K562 (cell line): ENCODE results near the gene TMCC2. TPM values are rescaled to one million over a fixed set of nuclear protein-coding genes. Genes with fewer than 3 reads are reported as not detected.

Experiments used
- ASH1L ChIP-seq: fragments of 450-650 bp; IDR thresholded peaks from 2 replicates; pipeline ENCODE4 v1.6.1; 2018; ENCODE audit warnings: borderline replicate concordance, mild to moderate bottlenecking, low read depth; ENCODE audit not compliant: partially characterized antibody
- CREBBP ChIP-seq: IDR thresholded peaks from one replicate; pipeline ENCODE4 v1.6.1; 2012; ENCODE audit warnings: low read depth, mild to moderate bottlenecking, control low read depth, inconsistent platforms, low read length
- E2F3 ChIP-seq: fragments of 250-450 bp; sonication (Bioruptor Pico); IDR thresholded peaks from 2 replicates; pipeline ENCODE4 v1.4.0; 2020; ENCODE audit warnings: mild to moderate bottlenecking
- IFI16 ChIP-seq: fragments of 250-450 bp; sonication (Bioruptor Pico); IDR thresholded peaks from 2 replicates; pipeline ENCODE4 v2.1.2; 2022; ENCODE audit warnings: mild to moderate bottlenecking, inconsistent platforms
- JUNB ChIP-seq: fragments of 450-650 bp; formaldehyde crosslinking; conservative IDR thresholded peaks from 2 replicates; pipeline ENCODE4 v1.4.0; 2020; ENCODE audit warnings: mild to moderate bottlenecking
- PTBP1 ChIP-seq: fragments of 200-400 bp; formaldehyde crosslinking; IDR thresholded peaks from 2 replicates; pipeline ENCODE4 v1.6.1; 2017; ENCODE audit warnings: low read depth, low read length
- PYGO2 ChIP-seq: fragments of 450-650 bp; IDR thresholded peaks from 2 replicates; pipeline ENCODE4 v1.6.1; 2016; ENCODE audit warnings: mild to moderate bottlenecking, missing genetic modification characterization, moderate library complexity, missing compliant biosample characterization
- RBM15 ChIP-seq: fragments of 200-400 bp; formaldehyde crosslinking; IDR thresholded peaks from 2 replicates; pipeline ENCODE4 v1.6.1; 2018; ENCODE audit warnings: mild to moderate bottlenecking, low read length, moderate library complexity; ENCODE audit not compliant: insufficient read depth
- SAP30 ChIP-seq: fragments of 200-600 bp; sonication (generic); IDR thresholded peaks from 2 replicates; pipeline ENCODE4 v1.6.1; 2012; ENCODE audit warnings: borderline replicate concordance, low read depth, mild to moderate bottlenecking, moderate library complexity, low read length, control low read depth, inconsistent platforms; ENCODE audit not compliant: insufficient read depth, poor library complexity, severe bottlenecking
- TAF1 ChIP-seq: IDR thresholded peaks from 2 replicates; pipeline ENCODE4 v1.6.1; 2011; ENCODE audit warnings: mild to moderate bottlenecking, low read length, moderate library complexity; ENCODE audit not compliant: insufficient read depth, control insufficient read depth, severe bottlenecking; ENCODE audit errors: extremely low read depth
- TRIM28 ChIP-seq: fragments of 450-650 bp; IDR thresholded peaks from 2 replicates; pipeline ENCODE4 v1.6.1; 2017
- XRCC3 ChIP-seq: fragments of 450-650 bp; IDR thresholded peaks from 2 replicates; pipeline ENCODE4 v1.6.1; 2017; ENCODE audit warnings: mild to moderate bottlenecking, moderate library complexity
- YY1 ChIP-seq, 3 experiments: IDR thresholded peaks; 2 replicates each; pipeline ENCODE4 v1.6.1; 2011; ENCODE audit warnings: low read length in 2 of 3, mild to moderate bottlenecking in 2 of 3, moderate library complexity in 2 of 3, borderline replicate concordance in 1 of 3, control low read depth in 1 of 3, low read depth in 1 of 3; ENCODE audit not compliant: insufficient read depth in 3 of 3, insufficient replicate concordance in 2 of 3, control insufficient read depth in 1 of 3, insufficient read length in 1 of 3; ENCODE audit errors: extremely low read depth in 1 of 3
- ZEB2 ChIP-seq: fragments of 450-650 bp; IDR thresholded peaks from 2 replicates; pipeline ENCODE4 v1.6.1; 2016
- polyA plus RNA-seq, 8 experiments: library from polyadenylated mRNA; depleted of rRNA in 4 of 8; stranded (reverse) in 5 of 8; unstranded in 3 of 8; fragments of >200 nt; fragmentation: Nextera tagmentation in 2 of 8; fragmentation: Illumina TruSeq in 1 of 8; extraction: Ambion mirVana in 2 of 8; extraction: Trizol in 1 of 8; gene quantifications; 2 replicates each; pipeline versions ENCODE4 v1.2.1 to v1.2.3, GENCODE V29; 2011 to 2014; ENCODE audit warnings: inconsistent platforms in 1 of 8, missing spikeins in 1 of 8
- total RNA-seq, 7 experiments: library from RNA; depleted of rRNA in 6 of 7; stranded (reverse); fragments of >200 nt in 6 of 7; fragmentation: Illumina TruSeq in 2 of 7; extraction: Trizol in 2 of 7; gene quantifications; 2 replicates each; pipeline versions ENCODE4 v1.2.1 to v1.2.3, GENCODE V29; 2011 to 2021; ENCODE audit warnings: low replicate concordance in 1 of 7
- TF ChIP-seq, protein P1 (sequence below): fragments of 450-650 bp; formaldehyde crosslinking; IDR thresholded peaks from 2 replicates; pipeline ENCODE4 v1.4.0; 2020; ENCODE audit warnings: mild to moderate bottlenecking, moderate library complexity
- TF ChIP-seq, protein P2 (sequence below): sonication (generic); formaldehyde crosslinking; IDR thresholded peaks from 2 replicates; pipeline ENCODE4 v1.8.0; 2022; ENCODE audit warnings: missing genetic modification reagents, mild to moderate bottlenecking, moderate library complexity, borderline replicate concordance
- TF ChIP-seq, protein P3 (sequence below): fragments of 450-650 bp; formaldehyde crosslinking; IDR thresholded peaks from 2 replicates; pipeline ENCODE4 v1.4.0; 2022; ENCODE audit warnings: mild to moderate bottlenecking, moderate library complexity
- TF ChIP-seq, protein P4 (sequence below): fragments of 250-450 bp; sonication (Bioruptor Pico); IDR thresholded peaks from 2 replicates; pipeline ENCODE4 v1.5.0; 2021
- TF ChIP-seq, protein P5 (sequence below): fragments of 450-650 bp; IDR thresholded peaks from 2 replicates; pipeline ENCODE4 v1.6.1; 2016; ENCODE audit warnings: antibody characterized with exemption
- TF ChIP-seq, protein P6 (sequence below): sonication (generic); IDR thresholded peaks from 2 replicates; pipeline ENCODE4 v1.6.1; 2016

Gene TMCC2
- total and polyA plus RNA-seq, 9 of the 15 experiments (the other 6 are each of a cell fraction or from before 2014, with no cell fraction given): 0.06 to 1.8 (median 0.98) TPM

DNA sequence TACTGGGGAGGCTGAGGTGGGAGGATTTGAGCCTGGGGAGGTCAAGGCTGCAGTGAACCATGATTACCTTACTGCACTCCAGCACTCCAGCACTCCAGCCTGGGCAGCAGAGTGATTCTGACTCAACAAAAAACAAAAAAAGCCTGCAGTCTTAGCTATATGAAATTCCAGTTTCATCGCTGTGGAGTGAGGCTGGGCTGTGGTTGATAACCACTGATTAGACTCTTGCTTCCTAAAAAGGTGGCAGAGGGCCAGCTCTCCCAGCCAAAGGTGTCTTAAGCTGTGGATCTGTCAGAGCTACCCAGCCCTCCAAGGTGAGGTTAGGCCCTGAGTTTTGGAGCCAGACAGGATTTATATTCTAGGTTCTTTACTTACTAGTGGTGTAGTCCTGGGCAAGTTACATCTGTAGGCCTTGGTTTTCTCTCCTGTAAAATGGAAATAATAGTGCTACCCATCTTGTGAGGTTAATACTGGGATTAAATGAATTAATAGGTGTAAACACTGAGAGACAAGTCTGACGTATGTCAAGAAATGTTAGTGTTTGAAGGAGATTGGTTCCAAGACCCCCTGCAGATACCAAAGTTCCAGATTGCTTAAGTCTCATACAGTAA lies 35.9 kb downstream of the TMCC2 start (continued):
- TF ChIP-seq, protein P1, sequence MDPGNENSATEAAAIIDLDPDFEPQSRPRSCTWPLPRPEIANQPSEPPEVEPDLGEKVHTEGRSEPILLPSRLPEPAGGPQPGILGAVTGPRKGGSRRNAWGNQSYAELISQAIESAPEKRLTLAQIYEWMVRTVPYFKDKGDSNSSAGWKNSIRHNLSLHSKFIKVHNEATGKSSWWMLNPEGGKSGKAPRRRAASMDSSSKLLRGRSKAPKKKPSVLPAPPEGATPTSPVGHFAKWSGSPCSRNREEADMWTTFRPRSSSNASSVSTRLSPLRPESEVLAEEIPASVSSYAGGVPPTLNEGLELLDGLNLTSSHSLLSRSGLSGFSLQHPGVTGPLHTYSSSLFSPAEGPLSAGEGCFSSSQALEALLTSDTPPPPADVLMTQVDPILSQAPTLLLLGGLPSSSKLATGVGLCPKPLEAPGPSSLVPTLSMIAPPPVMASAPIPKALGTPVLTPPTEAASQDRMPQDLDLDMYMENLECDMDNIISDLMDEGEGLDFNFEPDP (CRISPR knock-in tag): no peak
- TF ChIP-seq, protein P2, sequence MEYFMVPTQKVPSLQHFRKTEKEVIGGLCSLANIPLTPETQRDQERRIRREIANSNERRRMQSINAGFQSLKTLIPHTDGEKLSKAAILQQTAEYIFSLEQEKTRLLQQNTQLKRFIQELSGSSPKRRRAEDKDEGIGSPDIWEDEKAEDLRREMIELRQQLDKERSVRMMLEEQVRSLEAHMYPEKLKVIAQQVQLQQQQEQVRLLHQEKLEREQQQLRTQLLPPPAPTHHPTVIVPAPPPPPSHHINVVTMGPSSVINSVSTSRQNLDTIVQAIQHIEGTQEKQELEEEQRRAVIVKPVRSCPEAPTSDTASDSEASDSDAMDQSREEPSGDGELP (CRISPR knock-in tag): peak; percentile 10; the same call in 1 of the 2 replicates
- TF ChIP-seq, protein P3, sequence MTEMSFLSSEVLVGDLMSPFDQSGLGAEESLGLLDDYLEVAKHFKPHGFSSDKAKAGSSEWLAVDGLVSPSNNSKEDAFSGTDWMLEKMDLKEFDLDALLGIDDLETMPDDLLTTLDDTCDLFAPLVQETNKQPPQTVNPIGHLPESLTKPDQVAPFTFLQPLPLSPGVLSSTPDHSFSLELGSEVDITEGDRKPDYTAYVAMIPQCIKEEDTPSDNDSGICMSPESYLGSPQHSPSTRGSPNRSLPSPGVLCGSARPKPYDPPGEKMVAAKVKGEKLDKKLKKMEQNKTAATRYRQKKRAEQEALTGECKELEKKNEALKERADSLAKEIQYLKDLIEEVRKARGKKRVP (CRISPR knock-in tag): no peak
- TF ChIP-seq ASH1L: no peak
- TF ChIP-seq, protein P4, sequence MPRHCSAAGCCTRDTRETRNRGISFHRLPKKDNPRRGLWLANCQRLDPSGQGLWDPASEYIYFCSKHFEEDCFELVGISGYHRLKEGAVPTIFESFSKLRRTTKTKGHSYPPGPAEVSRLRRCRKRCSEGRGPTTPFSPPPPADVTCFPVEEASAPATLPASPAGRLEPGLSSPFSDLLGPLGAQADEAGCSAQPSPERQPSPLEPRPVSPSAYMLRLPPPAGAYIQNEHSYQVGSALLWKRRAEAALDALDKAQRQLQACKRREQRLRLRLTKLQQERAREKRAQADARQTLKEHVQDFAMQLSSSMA: no peak
- TF ChIP-seq TRIM28: no peak
- TF ChIP-seq SAP30: no peak
- TF ChIP-seq, protein P5, sequence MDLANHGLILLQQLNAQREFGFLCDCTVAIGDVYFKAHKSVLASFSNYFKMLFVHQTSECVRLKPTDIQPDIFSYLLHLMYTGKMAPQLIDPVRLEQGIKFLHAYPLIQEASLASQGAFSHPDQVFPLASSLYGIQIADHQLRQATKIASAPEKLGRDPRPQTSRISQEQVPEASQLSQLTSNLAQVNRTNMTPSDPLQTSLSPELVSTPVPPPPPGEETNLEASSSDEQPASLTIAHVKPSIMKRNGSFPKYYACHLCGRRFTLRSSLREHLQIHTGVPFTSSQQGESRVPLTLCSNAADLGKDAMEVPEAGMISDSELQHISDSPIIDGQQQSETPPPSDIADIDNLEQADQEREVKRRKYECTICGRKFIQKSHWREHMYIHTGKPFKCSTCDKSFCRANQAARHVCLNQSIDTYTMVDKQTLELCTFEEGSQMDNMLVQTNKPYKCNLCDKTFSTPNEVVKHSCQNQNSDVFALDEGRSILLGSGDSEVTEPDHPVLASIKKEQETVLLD: no peak
- no peak for TF ChIP-seq CREBBP
- no peak for TF ChIP-seq YY1 (IDR thresholded peaks at IDR 0.05; ENCODE audit: borderline replicate concordance in 1 of 3, control insufficient read depth in 1 of 3, extremely low read depth in 1 of 3, insufficient read depth in 3 of 3, insufficient read length in 1 of 3, insufficient replicate concordance in 2 of 3, low read depth in 1 of 3, low read length in 2 of 3)
- no peak for TF ChIP-seq TAF1
- TF ChIP-seq IFI16: no peak
- no peak for TF ChIP-seq PYGO2
- no peak for TF ChIP-seq E2F3 (CRISPR knock-in tag)
- TF ChIP-seq PTBP1: no peak
- no peak for TF ChIP-seq RBM15
- no peak for TF ChIP-seq JUNB (CRISPR knock-in tag)
- TF ChIP-seq XRCC3: no peak
- TF ChIP-seq, protein P6, sequence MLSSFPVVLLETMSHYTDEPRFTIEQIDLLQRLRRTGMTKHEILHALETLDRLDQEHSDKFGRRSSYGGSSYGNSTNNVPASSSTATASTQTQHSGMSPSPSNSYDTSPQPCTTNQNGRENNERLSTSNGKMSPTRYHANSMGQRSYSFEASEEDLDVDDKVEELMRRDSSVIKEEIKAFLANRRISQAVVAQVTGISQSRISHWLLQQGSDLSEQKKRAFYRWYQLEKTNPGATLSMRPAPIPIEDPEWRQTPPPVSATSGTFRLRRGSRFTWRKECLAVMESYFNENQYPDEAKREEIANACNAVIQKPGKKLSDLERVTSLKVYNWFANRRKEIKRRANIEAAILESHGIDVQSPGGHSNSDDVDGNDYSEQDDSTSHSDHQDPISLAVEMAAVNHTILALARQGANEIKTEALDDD: peak; percentile 30; the same call in 1 of the 2 replicates
- TF ChIP-seq ZEB2: peak; percentile 75
